ENCODE measurements around the gene PRUNE2.

PRUNE2 gene

DNA sequence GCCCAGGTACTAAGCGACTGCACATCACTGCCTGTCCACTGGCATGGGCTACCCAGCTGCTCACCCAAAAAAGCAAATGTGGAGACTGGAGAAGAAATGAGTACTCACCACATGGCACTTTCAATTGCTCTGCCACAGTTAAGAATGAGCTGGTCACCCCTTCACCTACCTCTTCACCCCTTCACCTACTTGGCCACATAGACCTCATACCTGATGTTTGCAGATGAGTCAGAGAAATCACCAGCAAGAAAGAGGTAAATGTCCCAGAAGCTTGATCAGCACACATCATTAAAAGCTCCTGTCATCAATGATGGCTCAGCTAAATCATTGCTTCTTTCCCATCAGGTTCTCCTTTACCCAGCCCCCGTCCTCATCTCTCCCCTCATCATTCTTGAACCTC, 7.6 kb upstream of the PRUNE2 start:
- Mint-ChIP-seq H3K4me3 (no peak overlapping the region), H3K9me3 (no peaks in the 10 kb centered on the region), H3K27ac (no peak overlapping the region), H3K36me3 (no peaks in the 10 kb centered on the region), H3K27me3 (peaks cover 12% of the 10 kb centered on the region), H3K4me1 (no peaks in the 10 kb centered on the region)
- CTCF ChIA-PET: no interaction called here
- no peak for DNase-seq

DNA sequence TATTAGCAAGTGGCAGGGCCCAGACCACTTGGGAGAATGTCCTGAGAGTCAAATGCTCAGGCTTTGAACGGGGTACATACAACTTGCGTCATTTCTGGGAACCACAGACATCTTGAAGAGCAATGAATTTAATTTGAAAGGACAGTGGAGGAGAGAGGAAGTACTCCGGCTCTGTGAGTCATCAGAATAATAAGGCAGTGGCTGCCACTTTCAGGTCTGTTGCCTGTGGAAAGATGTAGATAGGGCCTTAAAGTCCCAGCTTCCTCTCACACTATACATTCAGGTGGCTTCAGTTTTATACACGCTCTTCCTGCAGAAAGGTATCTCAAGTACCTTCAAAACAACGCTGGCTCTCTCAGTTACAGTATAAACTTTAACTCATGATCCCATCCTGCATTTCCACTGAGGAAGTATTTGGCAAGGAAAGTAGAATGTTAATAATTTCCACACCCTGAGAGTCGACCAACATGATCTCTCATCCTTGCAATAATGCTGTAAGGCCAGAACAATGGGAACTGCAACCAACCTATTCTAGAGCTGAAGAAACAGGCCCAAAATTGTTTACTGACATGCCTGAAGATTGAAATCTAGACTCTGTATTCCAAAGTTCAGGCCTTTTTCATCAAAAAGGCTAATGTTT, 6.8 kb upstream of the PRUNE2 start:
- CTCF ChIA-PET: no interaction called here
- Mint-ChIP-seq H3K4me1 (no peaks in the 10 kb centered on the region), H3K4me3 (no peak overlapping the region), H3K27me3 (peaks cover 14% of the 10 kb centered on the region), H3K9me3 (no peaks in the 10 kb centered on the region), H3K27ac (no peak overlapping the region), H3K36me3 (no peaks in the 10 kb centered on the region)
- DNase-seq: no peak

DNA sequence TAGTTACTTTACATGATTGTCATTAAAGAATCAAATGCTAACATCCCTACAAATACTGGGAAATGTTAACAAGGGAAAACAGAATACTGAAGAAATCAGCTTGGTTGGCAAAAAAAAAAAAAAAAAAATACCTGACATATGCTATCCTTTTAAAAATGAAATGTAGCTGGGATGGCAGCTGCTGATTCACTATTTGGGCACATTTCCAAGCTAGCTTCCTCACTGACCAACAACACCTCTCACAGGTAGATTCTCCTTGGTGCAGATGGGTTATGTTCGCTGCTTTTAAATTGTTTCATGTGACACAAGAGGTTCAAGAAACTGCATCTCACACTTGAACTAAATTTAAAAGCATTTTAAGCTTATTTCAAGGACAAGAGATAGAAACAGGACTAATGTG, 6.1 kb upstream of the PRUNE2 start:
- Mint-ChIP-seq H3K4me1 (no peaks in the 10 kb centered on the region), H3K36me3 (no peaks in the 10 kb centered on the region), H3K4me3 (no peak overlapping the region), H3K9me3 (no peaks in the 10 kb centered on the region), H3K27ac (no peak overlapping the region), H3K27me3 (peaks cover 21% of the 10 kb centered on the region)
- CTCF ChIA-PET: no interaction called here
- DNase-seq: no peak

DNA sequence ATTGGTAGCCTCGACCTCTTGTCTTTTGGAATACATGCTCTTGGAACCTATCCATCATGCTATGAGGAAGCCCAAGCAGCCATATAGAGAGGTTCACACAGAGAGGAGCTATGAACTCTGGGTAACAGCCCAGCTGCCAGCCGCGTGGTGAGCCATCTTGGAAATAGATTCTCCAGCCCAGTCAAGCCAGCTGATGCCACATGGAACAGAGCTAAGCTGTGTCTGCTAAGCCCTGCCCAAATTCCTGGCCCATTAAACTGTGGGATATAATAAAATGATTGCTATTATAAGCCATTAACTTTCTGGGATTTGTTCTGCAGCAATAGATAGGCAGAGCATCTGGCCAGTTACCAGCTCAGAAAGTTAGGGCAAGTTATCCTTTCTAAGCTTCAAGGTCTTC, 4.9 kb upstream of the PRUNE2 start:
- DNase-seq: no peak
- Mint-ChIP-seq H3K9me3 (no peaks in the 10 kb centered on the region), H3K4me3 (no peak overlapping the region), H3K4me1 (no peaks in the 10 kb centered on the region), H3K36me3 (no peaks in the 10 kb centered on the region), H3K27me3 (peaks cover 27% of the 10 kb centered on the region), H3K27ac (no peak overlapping the region)
- CTCF ChIA-PET: no interaction called here

DNA sequence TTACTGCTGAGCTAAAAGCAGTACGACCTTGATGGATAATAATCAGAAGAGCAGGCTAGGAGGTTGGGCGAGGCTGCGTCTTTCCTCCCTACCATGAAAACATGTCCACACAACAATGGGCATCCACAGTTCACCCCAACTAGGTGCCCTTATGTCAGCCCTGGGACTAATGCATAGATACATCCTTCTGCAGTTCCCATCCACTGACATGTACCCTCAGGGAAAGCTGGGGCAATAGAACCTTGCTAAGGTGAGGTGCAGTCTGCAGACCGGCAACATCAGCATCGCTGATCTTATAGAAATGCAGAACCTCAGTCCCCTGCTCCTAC, 697 bp upstream of the PRUNE2 start:
- CTCF ChIA-PET: no interaction called here
- Mint-ChIP-seq H3K4me1 (no peaks in the 10 kb centered on the region), H3K9me3 (no peaks in the 10 kb centered on the region), H3K36me3 (no peaks in the 10 kb centered on the region), H3K27ac (no peak overlapping the region), H3K4me3 (no peak overlapping the region), H3K27me3 (peaks cover 35% of the 10 kb centered on the region)
- no peak for DNase-seq

DNA sequence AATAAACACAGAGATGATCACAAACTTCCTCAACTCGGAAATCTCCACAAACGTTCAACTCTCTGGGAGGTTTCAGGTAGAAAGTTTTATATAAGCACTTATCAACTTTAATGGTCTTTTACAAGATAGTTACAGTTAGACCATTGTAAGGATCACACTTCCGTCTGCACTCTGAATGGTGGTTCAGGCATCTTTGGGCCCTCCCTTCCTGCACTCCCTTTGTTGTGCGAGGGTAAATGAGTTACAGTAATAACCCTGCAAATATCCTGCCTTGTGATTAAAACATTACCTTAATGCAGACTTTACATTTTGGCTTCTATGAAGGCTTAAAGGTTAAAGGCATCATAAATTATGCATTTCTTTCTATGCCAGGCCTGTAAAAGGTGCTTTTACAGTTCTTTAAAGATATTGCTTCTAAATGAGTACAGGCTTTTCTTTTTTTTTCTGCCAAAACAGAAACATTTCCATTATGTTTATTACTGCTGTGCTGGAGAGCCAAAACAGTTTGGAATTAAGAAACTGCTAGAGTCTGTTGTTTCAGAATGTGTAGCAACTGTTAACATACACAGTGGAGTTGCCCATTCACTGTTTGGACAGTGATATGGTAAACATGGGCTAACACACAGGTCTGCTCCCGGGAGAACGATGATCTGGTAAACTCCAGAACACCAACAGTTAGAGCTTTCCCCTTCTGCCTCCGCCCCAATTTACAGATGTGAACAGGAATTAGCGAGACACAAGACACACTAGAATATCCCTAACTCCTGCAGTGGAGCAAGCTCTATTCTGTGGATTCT, 1.1 kb downstream of the PRUNE2 start:
- H3K27me3 Mint-ChIP-seq: peaks cover 35% of the 10 kb centered on the region
- H3K36me3 Mint-ChIP-seq: no peaks in the 10 kb centered on the region
- H3K4me1 Mint-ChIP-seq: no peaks in the 10 kb centered on the region
- CTCF ChIA-PET: no interaction called here
- no peaks in the 10 kb centered on the region for H3K9me3 Mint-ChIP-seq
- DNase-seq: no peak
- no peak overlapping the region for H3K27ac Mint-ChIP-seq
- H3K4me3 Mint-ChIP-seq: no peak overlapping the region

DNA sequence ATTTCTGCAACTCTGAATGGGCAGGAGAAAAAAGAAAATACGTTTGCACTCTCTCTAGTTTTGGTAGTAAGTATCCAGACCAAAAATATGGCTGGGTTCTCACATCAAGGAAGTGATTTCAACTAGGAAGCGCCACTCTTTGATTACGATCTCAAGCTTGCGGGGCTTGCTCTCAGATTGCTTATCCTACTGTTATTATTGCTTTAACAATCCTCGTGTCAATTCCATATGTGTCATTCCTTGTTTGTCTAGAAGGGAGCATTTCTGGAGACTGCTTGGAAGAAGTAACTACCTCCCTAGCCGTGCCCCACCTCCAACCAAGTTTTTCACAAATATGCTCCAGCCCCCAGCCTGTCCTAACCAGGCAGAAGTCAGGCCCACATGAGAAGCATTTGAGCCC, 3.5 kb downstream of the PRUNE2 start:
- peaks cover 25% of the 10 kb centered on the region for H3K27me3 Mint-ChIP-seq
- CTCF ChIA-PET: no interaction called here
- H3K4me3 Mint-ChIP-seq: no peak overlapping the region
- no peak for DNase-seq
- no peaks in the 10 kb centered on the region for H3K9me3 Mint-ChIP-seq
- no peaks in the 10 kb centered on the region for H3K36me3 Mint-ChIP-seq
- H3K27ac Mint-ChIP-seq: no peak overlapping the region
- H3K4me1 Mint-ChIP-seq: no peaks in the 10 kb centered on the region

DNA sequence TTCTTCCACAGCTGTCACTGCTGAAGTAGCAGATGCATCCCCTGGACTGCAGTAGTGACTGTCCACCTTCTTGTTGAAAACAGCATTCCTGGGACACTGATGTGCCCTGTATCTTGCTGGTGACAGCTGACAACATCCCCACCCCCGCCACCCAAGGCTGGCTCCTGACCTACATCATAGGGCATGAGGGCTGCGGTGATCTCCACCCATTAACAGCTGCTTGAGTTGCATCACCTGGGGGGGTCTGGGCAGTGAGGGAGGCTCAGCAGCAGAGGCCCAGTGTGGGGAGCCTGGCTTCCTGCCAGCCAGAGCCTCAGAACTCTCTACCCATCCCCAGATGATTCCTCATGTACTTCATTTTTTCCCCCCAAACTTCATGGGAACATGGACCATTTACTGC, 4.1 kb downstream of the PRUNE2 start:
- H3K9me3 Mint-ChIP-seq: no peaks in the 10 kb centered on the region
- no peak overlapping the region for H3K27ac Mint-ChIP-seq
- CTCF ChIA-PET: no interaction called here
- no peaks in the 10 kb centered on the region for H3K4me1 Mint-ChIP-seq
- H3K27me3 Mint-ChIP-seq: peaks cover 19% of the 10 kb centered on the region
- no peak overlapping the region for H3K4me3 Mint-ChIP-seq
- no peaks in the 10 kb centered on the region for H3K36me3 Mint-ChIP-seq
- DNase-seq: no peak

DNA sequence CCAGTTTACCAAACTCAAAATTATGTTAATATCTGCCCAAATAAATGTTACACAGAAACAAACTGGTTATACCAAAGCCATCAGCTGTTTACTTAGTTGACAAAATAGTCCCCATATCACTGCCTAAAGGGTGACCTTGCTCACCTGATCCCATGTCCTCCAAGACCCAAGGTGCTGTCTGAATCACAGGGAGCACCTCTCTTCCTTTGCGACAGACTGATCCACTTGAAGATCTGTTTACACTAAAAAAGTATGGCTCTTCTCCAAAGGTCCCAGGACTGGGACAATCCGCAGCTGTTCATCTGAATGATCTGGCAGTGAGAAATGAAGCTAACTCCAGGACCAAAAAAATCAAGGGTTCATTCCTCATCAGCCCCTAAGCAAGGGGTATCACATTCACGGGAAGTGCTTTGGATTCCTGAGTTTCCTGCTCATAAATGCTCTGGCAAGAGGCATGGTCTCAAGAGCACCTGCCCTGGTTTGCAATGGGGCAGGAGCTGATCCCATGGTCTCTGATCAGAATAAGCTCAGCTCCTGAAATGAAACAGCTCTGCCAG, 5.0 kb downstream of the PRUNE2 start:
- H3K27ac Mint-ChIP-seq: no peak overlapping the region
- peaks cover 11% of the 10 kb centered on the region for H3K27me3 Mint-ChIP-seq
- no peak overlapping the region for H3K4me3 Mint-ChIP-seq
- DNase-seq: no peak
- CTCF ChIA-PET: no interaction called here
- H3K4me1 Mint-ChIP-seq: no peaks in the 10 kb centered on the region
- no peaks in the 10 kb centered on the region for H3K36me3 Mint-ChIP-seq
- H3K9me3 Mint-ChIP-seq: no peaks in the 10 kb centered on the region

DNA sequence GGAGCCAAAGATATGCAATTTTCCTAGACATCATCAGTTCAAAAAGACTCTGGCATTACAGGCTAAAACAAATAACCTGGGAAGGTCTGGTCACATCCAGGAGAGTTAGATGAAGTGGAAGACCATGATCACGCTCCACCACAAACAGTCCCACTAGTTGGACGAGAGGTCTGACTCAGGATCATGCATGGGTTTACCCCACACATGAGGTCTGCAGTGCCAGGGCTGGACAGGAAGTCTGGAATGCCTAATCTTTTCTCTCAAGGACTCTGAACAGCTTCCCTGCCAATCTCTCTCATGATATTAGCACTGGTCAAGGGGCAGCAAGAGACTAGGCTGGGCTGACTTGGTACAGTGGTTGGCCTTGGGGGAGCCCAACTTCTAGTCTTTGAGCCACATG, 7.1 kb downstream of the PRUNE2 start:
- Mint-ChIP-seq H3K36me3 (no peaks in the 10 kb centered on the region), H3K4me1 (no peaks in the 10 kb centered on the region), H3K9me3 (no peaks in the 10 kb centered on the region), H3K4me3 (no peak overlapping the region), H3K27me3 (no peaks in the 10 kb centered on the region), H3K27ac (no peak overlapping the region)
- no peak for DNase-seq
- CTCF ChIA-PET: no interaction called here

DNA sequence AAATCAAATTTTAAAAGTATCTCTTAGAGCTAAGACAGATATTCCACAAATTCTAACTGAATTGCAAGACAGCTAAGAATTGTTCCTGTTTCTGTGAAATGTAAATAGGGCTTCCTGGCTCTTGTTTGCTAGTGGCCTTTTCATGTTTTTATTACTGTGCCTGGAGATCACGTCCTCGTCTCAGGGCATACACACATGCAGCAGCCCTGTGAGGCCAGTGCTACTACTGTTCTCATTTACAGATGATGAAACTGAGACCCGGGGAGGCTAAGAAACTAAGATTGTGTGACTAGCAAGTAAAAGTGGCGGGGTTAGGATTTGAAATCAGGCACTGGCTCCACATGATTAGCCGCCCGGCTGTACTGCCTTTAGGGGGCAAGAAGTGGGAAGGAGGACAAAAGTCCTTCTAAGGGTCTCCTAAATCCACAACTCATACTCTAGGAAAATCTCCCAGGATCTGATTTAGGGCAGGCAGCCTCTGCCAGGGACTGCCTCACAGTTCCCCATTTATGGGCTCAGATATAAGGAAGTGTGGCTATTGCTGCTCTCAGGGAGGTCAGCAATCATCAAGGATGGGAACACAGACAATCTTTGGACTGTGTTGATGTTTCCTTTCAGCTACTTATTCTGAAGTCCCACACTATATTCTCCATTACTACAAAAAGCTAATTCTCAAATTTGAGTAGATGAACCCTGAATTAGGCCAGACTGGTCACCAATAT, 7.9 kb downstream of the PRUNE2 start:
- CTCF ChIA-PET: no interaction called here
- Mint-ChIP-seq H3K4me3 (no peak overlapping the region), H3K27me3 (no peaks in the 10 kb centered on the region), H3K36me3 (no peaks in the 10 kb centered on the region), H3K27ac (no peak overlapping the region), H3K4me1 (no peaks in the 10 kb centered on the region), H3K9me3 (no peaks in the 10 kb centered on the region)
- DNase-seq: no peak

DNA sequence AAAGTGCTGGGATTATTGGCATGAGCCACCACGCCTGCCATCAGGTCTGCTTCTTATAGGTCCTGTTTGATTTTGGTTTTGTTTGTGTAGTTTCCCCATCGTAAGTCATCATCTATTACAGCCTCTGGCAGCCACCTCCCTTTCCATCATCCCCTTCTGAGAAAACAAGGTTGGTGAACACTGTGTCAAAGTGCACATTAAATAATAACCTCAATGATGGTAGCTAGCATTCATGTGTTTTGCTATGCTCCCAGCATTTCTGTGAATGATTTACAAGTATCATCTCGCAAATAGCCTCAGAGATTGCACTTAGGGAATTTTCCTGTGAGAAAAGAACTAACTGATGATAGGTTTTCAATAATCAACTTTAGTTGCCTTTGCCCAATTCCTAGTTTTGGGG, 9.9 kb downstream of the PRUNE2 start:
- Mint-ChIP-seq H3K4me1 (no peaks in the 10 kb centered on the region), H3K9me3 (no peaks in the 10 kb centered on the region), H3K4me3 (no peak overlapping the region), H3K36me3 (no peaks in the 10 kb centered on the region), H3K27me3 (no peaks in the 10 kb centered on the region), H3K27ac (no peak overlapping the region)
- CTCF ChIA-PET: no interaction called here
- DNase-seq: no peak

DNA sequence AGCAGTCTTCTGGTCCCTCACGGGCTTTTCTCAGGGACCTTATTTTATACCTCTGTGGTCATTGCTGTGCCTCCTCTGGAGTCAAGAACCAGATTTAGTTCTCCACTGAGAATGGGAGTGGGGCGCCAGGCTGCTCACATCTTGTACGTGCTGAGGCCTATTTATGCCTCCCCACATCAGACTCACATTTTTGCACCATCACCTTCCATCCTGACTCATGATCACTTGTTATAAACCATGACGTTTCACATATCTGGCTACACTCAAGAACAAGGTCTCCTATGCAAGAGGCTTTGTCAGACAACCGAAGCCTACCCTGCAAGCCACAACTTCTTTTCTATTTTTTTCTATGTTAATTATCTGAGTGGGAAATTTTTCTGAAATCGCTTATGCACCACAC, 10.7 kb downstream of the PRUNE2 start:
- no peaks in the 10 kb centered on the region for H3K36me3 Mint-ChIP-seq
- H3K4me1 Mint-ChIP-seq: no peaks in the 10 kb centered on the region
- H3K4me3 Mint-ChIP-seq: no peak overlapping the region
- DNase-seq: no peak
- no peak overlapping the region for H3K27ac Mint-ChIP-seq
- H3K27me3 Mint-ChIP-seq: no peaks in the 10 kb centered on the region
- H3K9me3 Mint-ChIP-seq: no peaks in the 10 kb centered on the region
- CTCF ChIA-PET: no interaction called here

DNA sequence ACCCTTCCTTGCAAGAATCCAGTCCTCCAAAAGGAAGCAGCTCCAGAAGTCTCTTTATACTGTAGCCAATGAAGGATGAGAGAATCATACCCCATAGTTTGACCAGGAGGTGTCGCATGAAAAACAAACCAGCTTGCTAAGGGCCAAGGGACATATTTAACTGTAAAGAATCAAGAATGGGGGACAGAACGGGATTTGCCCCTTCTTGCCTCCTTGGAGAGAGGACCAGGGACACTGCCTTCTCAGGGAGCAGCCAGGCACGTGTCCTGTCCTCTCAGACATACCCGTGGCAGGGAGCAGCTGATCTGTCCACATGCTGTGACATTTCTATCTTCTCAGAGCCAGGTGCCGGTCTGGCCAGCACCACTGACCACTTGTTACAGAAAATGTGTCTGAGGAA, 11.7 kb downstream of the PRUNE2 start:
- no peak overlapping the region for H3K27ac Mint-ChIP-seq
- no peak overlapping the region for H3K4me3 Mint-ChIP-seq
- no peaks in the 10 kb centered on the region for H3K27me3 Mint-ChIP-seq
- H3K9me3 Mint-ChIP-seq: no peaks in the 10 kb centered on the region
- no peaks in the 10 kb centered on the region for H3K36me3 Mint-ChIP-seq
- CTCF ChIA-PET: no interaction called here
- H3K4me1 Mint-ChIP-seq: no peaks in the 10 kb centered on the region
- no peak for DNase-seq

DNA sequence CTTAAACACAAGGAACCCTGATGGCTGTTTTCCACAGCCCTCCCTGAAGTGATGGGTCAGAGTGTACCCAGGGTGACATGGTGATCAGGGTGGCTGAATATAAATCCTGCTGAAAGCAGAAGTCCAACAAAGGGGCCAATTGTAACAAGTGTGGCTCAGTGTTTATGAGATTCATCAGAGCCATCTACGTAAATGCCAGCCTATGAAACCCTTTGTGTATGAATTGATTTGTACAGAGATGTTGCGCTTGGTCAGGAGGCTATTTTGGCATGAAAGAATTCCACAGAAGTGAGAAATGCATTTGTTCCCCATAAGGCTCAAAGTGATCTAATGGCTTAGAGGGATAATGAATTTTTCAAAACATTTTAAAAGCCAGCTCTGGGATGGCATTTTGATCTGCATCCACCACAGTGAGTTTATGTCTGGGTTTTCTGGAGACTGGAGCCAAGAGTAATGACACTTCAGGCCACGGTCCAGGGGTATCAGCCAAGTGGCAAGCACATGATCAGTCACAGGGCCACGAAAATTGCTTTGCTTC, 12.4 kb downstream of the PRUNE2 start:
- no peak overlapping the region for H3K27ac Mint-ChIP-seq
- no peak overlapping the region for H3K4me3 Mint-ChIP-seq
- no peak for DNase-seq
- no peaks in the 10 kb centered on the region for H3K9me3 Mint-ChIP-seq
- CTCF ChIA-PET: no interaction called here
- no peaks in the 10 kb centered on the region for H3K36me3 Mint-ChIP-seq
- no peaks in the 10 kb centered on the region for H3K4me1 Mint-ChIP-seq
- H3K27me3 Mint-ChIP-seq: no peaks in the 10 kb centered on the region

Data from activated naive CD4-positive, alpha-beta T cell treated with anti-CD3 and anti-CD28 coated beads, Interleukin-2, amount 10 ng/mL, durations not matched to agents 7 days and 5 days (primary cell).